Measurements from ENCODE around the gene TSPAN12. TPM values are rescaled to one million over a fixed set of nuclear protein-coding genes. Genes with fewer than 3 reads are reported as not detected.

TSPAN12 gene
- total RNA-seq, 1 experiment from 2014 or later = 8.7 TPM

- H3K9me3 ChIP-seq (ENCODE audit: control insufficient read depth, low read depth, low read length) = no peaks in the 10 kb centered on the region
- no peaks in the 10 kb centered on the region for H3K79me1 ChIP-seq (ENCODE audit: insufficient read depth, low read depth, low read length, poor library complexity, severe bottlenecking)
- H4K8ac ChIP-seq (replicated peaks; ENCODE audit: insufficient read length, low read depth, low read length) = no peak overlapping the region
- no peak overlapping the region for H3K4me3 Mint-ChIP-seq
- H3K23ac ChIP-seq (ENCODE audit: insufficient read length, low read depth, low read length) = no peak overlapping the region
- no peaks in the 10 kb centered on the region for H4K20me1 ChIP-seq (ENCODE audit: control insufficient read depth, insufficient read depth, insufficient read length)
- no peak overlapping the region for H3T11ph ChIP-seq (ENCODE audit: low read length)
- no peak overlapping the region for H3K27ac ChIP-seq (ENCODE audit: insufficient read length, low read depth, low read length)
- no peak overlapping the region for H3K4ac ChIP-seq (ENCODE audit: low read depth, low read length)
- no peak overlapping the region for H2BK20ac ChIP-seq (ENCODE audit: low read depth, low read length, poor library complexity, severe bottlenecking)
- H3K4me2 ChIP-seq (ENCODE audit: insufficient read depth, insufficient read length, low read length) = no peak overlapping the region
- no peak overlapping the region for H3K56ac ChIP-seq (ENCODE audit: insufficient read length, low read depth, low read length)
- H4K5ac ChIP-seq (ENCODE audit: insufficient read length, low read depth, low read length) = no peak overlapping the region
- no peaks in the 10 kb centered on the region for H3K27me3 Mint-ChIP-seq (ENCODE audit: low read depth)
- H3K9me3 Mint-ChIP-seq = peaks cover 9 to 11% of the 10 kb centered on the region in 2 experiments; a peak in 4 of 5 replicates
- DNase-seq = no peak
- H4K91ac ChIP-seq (ENCODE audit: insufficient read length, low read depth, low read length) = no peak overlapping the region
- H3K4me1 ChIP-seq (ENCODE audit: insufficient read depth, low read length) = peaks cover 2% of the 10 kb centered on the region; the same call in 1 of the 2 replicates
- H3K18ac ChIP-seq (ENCODE audit: insufficient read length, low read depth, low read length) = no peak overlapping the region
- no peak overlapping the region for H2BK12ac ChIP-seq (ENCODE audit: insufficient read length, low read depth, low read length)
- H3K23me2 ChIP-seq (ENCODE audit: insufficient read length, low read depth, low read length, poor library complexity, severe bottlenecking) = no peaks in the 10 kb centered on the region
- H3K9ac ChIP-seq (ENCODE audit: extremely low read depth, insufficient read length, low read length) = no peak overlapping the region
- H2BK120ac ChIP-seq (ENCODE audit: low read depth, low read length, poor library complexity, severe bottlenecking) = no peak overlapping the region
- no peak overlapping the region for H2BK5ac ChIP-seq (ENCODE audit: insufficient read length, low read length)
- H3K27me3 ChIP-seq (ENCODE audit: insufficient read depth, low read length) = no peaks in the 10 kb centered on the region
- no peak overlapping the region for H3K14ac ChIP-seq (ENCODE audit: insufficient read depth, low read length)
- no peak overlapping the region for H3K27ac Mint-ChIP-seq
- no peak overlapping the region for H2BK15ac ChIP-seq (ENCODE audit: low read depth, low read length)
- peaks cover 19 to 28% (median 21%) of the 10 kb centered on the region in 3 experiments for H3K36me3 Mint-ChIP-seq (ENCODE audit: insufficient read depth in 1 of 3, low read depth in 3 of 3)
- TF ChIP-seq CTCF (conservative IDR thresholded peaks at IDR 0.05) = no peak
- no peak overlapping the region for H2AK5ac ChIP-seq (ENCODE audit: insufficient read length, low read length)
- no CpG with 5 or more reads among the region's 2 CpGs for WGBS (ENCODE audit: extremely low coverage, insufficient read length, low lambda C conversion rate)
- peaks cover 37 to 43% of the 10 kb centered on the region in 2 experiments for H3K4me1 Mint-ChIP-seq
- H2AFZ ChIP-seq (ENCODE audit: low read length) = no peak overlapping the region
- no peaks in the 10 kb centered on the region for H3K79me2 ChIP-seq (ENCODE audit: insufficient read depth, low read length)
Observed at GRCh38 chr7:120841608-120842007, 16.3 kb downstream of the TSPAN12 start.
